H1 (cell line): Measurements from ENCODE around the gene CRYBG1. TPM values are rescaled to one million over a fixed set of nuclear protein-coding genes. Genes with fewer than 3 reads are reported as not detected.

Experiments used
- SUZ12 ChIP-seq: fragments of 200-600 bp; sonication (generic); IDR thresholded peaks from 2 replicates; pipeline ENCODE4 v1.6.1; 2012; ENCODE audit warnings: mild to moderate bottlenecking, inconsistent platforms, low read length, moderate library complexity, mixed read lengths
- TCF12 ChIP-seq: IDR thresholded peaks from 2 replicates; pipeline ENCODE4 v1.6.1; 2011; ENCODE audit warnings: low read depth, mild to moderate bottlenecking, low read length
- polyA plus RNA-seq, 7 experiments: library from polyadenylated mRNA; depleted of rRNA in 3 of 7; stranded (reverse) in 5 of 7; unstranded in 2 of 7; fragments of >200 nt in 5 of 7; fragments of 200-250 nt in 2 of 7; gene quantifications; 1 replicate in 5 of 7; 2 replicates in 1 of 7; 4 replicates in 1 of 7; pipeline versions ENCODE4 v1.2.1 to v1.2.3, GENCODE V29; 2011 to 2013; ENCODE audit warnings: missing spikeins in 2 of 7, mixed read lengths in 2 of 7
- total RNA-seq: library from RNA; stranded (reverse); fragmentation: NEBNext Ultra II Directional; extraction: Animal tissue kit (Norgen Biotek cat#: 25700); gene quantifications from 2 replicates; pipeline ENCODE4 v1.2.1, GENCODE V29; 2021

Gene CRYBG1
- total and polyA plus RNA-seq, 2 of the 8 experiments (the other 6 are each of a cell fraction or from before 2014, with no cell fraction given): 2.2 to 11.6 TPM

GRCh38 chr6:106563614-106564013, 203.1 kb downstream of the CRYBG1 start (continued):
- TF ChIP-seq TCF12: no peak
- TF ChIP-seq SUZ12: no peak
